Activated CD8-positive, alpha-beta memory T cell treated with anti-CD3 and anti-CD28 coated beads for 36 hours (primary cell): ENCODE data around the gene XCR1. TPM values are rescaled to one million over a fixed set of nuclear protein-coding genes. Genes with fewer than 3 reads are reported as not detected.
"Not testable (repeated sequence)": the region's sequence is repeated elsewhere in the genome, so short reads cannot be mapped to it uniquely, and the experiment has no call there.

Source experiments
- CTCF ChIA-PET: fragments of 350-600 bp; sonication (Branson Sonifier 250); formaldehyde crosslinking; loops from one replicate; lab custom pipeline; 2021; ENCODE audit warnings: antibody characterized with exemption; lab: Charles Lee
- POLR2A ChIA-PET: fragments of 350-600 bp; sonication (Branson Sonifier 250); formaldehyde crosslinking; loops from one replicate; lab custom pipeline; 2021; ENCODE audit warnings: antibody characterized with exemption; lab: Charles Lee
- total RNA-seq, 2 experiments: library from RNA; stranded (reverse); gene quantifications; one replicate each; pipeline ENCODE4 v1.2.3, GENCODE V29; 2021

XCR1 gene
- total RNA-seq, 2 experiments from 2014 or later, result not detected

- ChIA-PET CTCF (no interaction called here), POLR2A (no interaction called here)
Measured at GRCh38 chr3:46013316-46014094, 13.8 kb downstream of the XCR1 start.

GRCh38 chr3:46012246-46012645, 15.0 kb downstream of the XCR1 start:
- ChIA-PET POLR2A (no interaction called here), CTCF (no interaction called here)

GRCh38 chr3:46010519-46011113, 16.7 kb downstream of the XCR1 start:
- ChIA-PET CTCF (interaction anchor here (0.7 to 1.4 kb wide), 3 partner anchors 43 to 206 kb away, joined by 3 to 4 read pairs (median 3); no protein-coding TSS in a partner anchor), POLR2A (no interaction called here)

GRCh38 chr3:46008058-46008457, 19.2 kb downstream of the XCR1 start:
- ChIA-PET POLR2A (no interaction called here), CTCF (no interaction called here)

GRCh38 chr3:46007280-46007679, 20.0 kb downstream of the XCR1 start:
- CTCF ChIA-PET, result no interaction called here

GRCh38 chr3:46006238-46007032, 20.8 kb downstream of the XCR1 start:
- POLR2A ChIA-PET, result no interaction called here
- CTCF ChIA-PET, result no interaction called here

More at GRCh38 chr3:46007280-46007679, 20.0 kb downstream of the XCR1 start:
- POLR2A ChIA-PET, result no interaction called here

GRCh38 chr3:46003706-46004105, 23.6 kb downstream of the XCR1 start:
- CTCF ChIA-PET, POLR2A ChIA-PET: not testable (repeated sequence)

GRCh38 chr3:46001178-46001577, 26.1 kb downstream of the XCR1 start:
- CTCF ChIA-PET, result no interaction called here
- POLR2A ChIA-PET, result no interaction called here

GRCh38 chr3:45997942-45998341, 29.3 kb downstream of the XCR1 start:
- CTCF ChIA-PET, result no interaction called here
- POLR2A ChIA-PET, result no interaction called here

GRCh38 chr3:45997499-45997898, 29.8 kb downstream of the XCR1 start:
- CTCF ChIA-PET, POLR2A ChIA-PET: not testable (repeated sequence)

- CTCF ChIA-PET, result interaction anchor here (1.0 to 3.1 kb wide), 7 partner anchors 14 to 218 kb away, joined by 3 to 12 read pairs (median 6); no protein-coding TSS in a partner anchor
Measured at GRCh38 chr3:45995236-45996192, 31.8 kb downstream of the XCR1 start, which contains the start of gene FYCO1. TSS of gene FYCO1 (minus strand) at chr3:45995824. CDS start at chr3:45984910, 10,914 bp downstream.

GRCh38 chr3:45994419-45995235, 32.7 kb downstream of the XCR1 start:
- ChIA-PET POLR2A (interaction anchor here (1.3 to 1.4 kb wide), 3 partner anchors 8 to 22 kb away, joined by 3 to 5 read pairs (median 4); no protein-coding TSS in a partner anchor), CTCF (interaction anchor here (0.9 to 3.1 kb wide), 11 partner anchors 13 to 219 kb away, joined by 3 to 12 read pairs (median 4); no protein-coding TSS in a partner anchor)

More at GRCh38 chr3:45995236-45996192, 31.8 kb downstream of the XCR1 start, which contains the start of gene FYCO1:
- POLR2A ChIA-PET, result interaction anchor here (1.3 to 1.4 kb wide), 2 partner anchors 9 to 23 kb away, joined by 3 to 4 read pairs; no protein-coding TSS in a partner anchor

GRCh38 chr3:45993421-45994027, 33.8 kb downstream of the XCR1 start:
- POLR2A ChIA-PET, result interaction anchor here (0.6 to 1.4 kb wide), 3 partner anchors 20 to 55 kb away, joined by 4 to 5 read pairs (median 5); no protein-coding TSS in a partner anchor
- CTCF ChIA-PET, result interaction anchor here (0.9 to 3.1 kb wide), 8 partner anchors 12 to 86 kb away, joined by 3 to 12 read pairs (median 5); no protein-coding TSS in a partner anchor

- CTCF ChIA-PET, result interaction anchor here (1.5 to 3.1 kb wide), 4 partner anchors 11 to 86 kb away, joined by 4 to 12 read pairs (median 6); no protein-coding TSS in a partner anchor
- POLR2A ChIA-PET, result interaction anchor here (1.2 kb wide), 1 partner anchor 42 kb away, joined by 5 read pairs; no protein-coding TSS in a partner anchor
Measured at GRCh38 chr3:45992821-45993221, 34.5 kb downstream of the XCR1 start.

GRCh38 chr3:45992133-45992729, 35.1 kb downstream of the XCR1 start:
- CTCF ChIA-PET, result interaction anchor here (2.8 kb wide), 1 partner anchor 87 kb away, joined by 8 read pairs; no protein-coding TSS in a partner anchor
- POLR2A ChIA-PET, result no interaction called here

GRCh38 chr3:45991341-45991740, 35.9 kb downstream of the XCR1 start:
- CTCF ChIA-PET, result interaction anchor here (1.5 kb wide), 1 partner anchor 14 kb away, joined by 3 read pairs; no protein-coding TSS in a partner anchor
- POLR2A ChIA-PET, result no interaction called here
